ENCODE results near the gene MAST3.

GRCh38 chr19:18090545-18091216, 6.9 kb upstream of the MAST3 start:
- TF ChIP-seq POLR2A (IDR thresholded peaks at IDR 0.05) (no peak), CTCF (IDR thresholded peaks at IDR 0.05) (no peak)
